Psoas muscle (tissue), 8 donors: Measurements from ENCODE around the gene MARCHF10. TPM values are rescaled to one million over a fixed set of nuclear protein-coding genes. Genes with fewer than 3 reads are reported as not detected.

Source experiments
- ATAC-seq, 4 donors: fragments of 200-7000 bp; cut with Tn5 transposase; one replicate each; pipeline ENCODE4 v1.9.1; 2020; ENCODE audit warnings: moderate library complexity in 3 of 4, mild to moderate bottlenecking in 2 of 4
- DNase-seq, 2 donors: peaks; one replicate each; pipeline ENCODE4 v3.0.0-alpha.2; 2020
- H3K27ac ChIP-seq: fragments of 200-600 bp; one replicate; pipeline ENCODE4 v1.8.0; 2022
- H3K27me3 ChIP-seq, 3 donors: fragments of 200-600 bp in 1 of 3; one replicate each; pipeline versions ENCODE4 v1.6.1 to v1.8.0; 2013 to 2022; ENCODE audit warnings: low read length in 2 of 3, mild to moderate bottlenecking in 2 of 3, moderate library complexity in 1 of 3; ENCODE audit not compliant: insufficient read depth in 3 of 3
- H3K36me3 ChIP-seq, 2 donors: fragments of 200-600 bp in 1 of 2; one replicate each; pipeline versions ENCODE4 v1.6.1 to v1.8.0; 2013 to 2022; ENCODE audit warnings: low read depth in 1 of 2, mild to moderate bottlenecking in 1 of 2, moderate library complexity in 1 of 2; ENCODE audit not compliant: insufficient read depth in 1 of 2
- H3K4me1 ChIP-seq: fragments of 200-600 bp; one replicate; pipeline ENCODE4 v1.8.0; 2022
- H3K4me3 ChIP-seq: fragments of 200-600 bp; one replicate; pipeline ENCODE4 v1.8.0; 2022; ENCODE audit warnings: mild to moderate bottlenecking
- H3K9me3 ChIP-seq: fragments of 200-600 bp; one replicate; pipeline ENCODE4 v1.8.0; 2022
- WGBS, 3 donors: extraction: QIAGEN DNeasy Blood & Tissue Kit; methylation state at CpG; one replicate each; pipeline versions ENCODE4 v1.1.6 to v1.1.7; 2013; 5-methylcytosine and 5-hydroxymethylcytosine counted together
- intact Hi-C, 2 donors: fragments of 100-400 bp; cut with DNase I; formaldehyde crosslinking; loops; one replicate each; pipeline versions ENCODE4 v1.11.0 to v1.14.2; 2022
- polyA plus RNA-seq, 3 donors: library from polyadenylated mRNA; stranded (reverse); fragments of 200-250 nt; gene quantifications; one replicate each; pipeline ENCODE4 v1.2.3, GENCODE V29; 2013
- total RNA-seq, 4 donors: library from RNA; stranded (reverse); fragmentation: NEBNext Ultra II Directional in 2 of 4; extraction: Animal tissue kit (Norgen Biotek cat#: 25700) in 2 of 4; gene quantifications; one replicate each; pipeline versions ENCODE4 v1.2.1 to v1.2.4, GENCODE V29; 2021 to 2023
- TF ChIP-seq, protein P1 (sequence below): fragments of 200-600 bp; IDR thresholded peaks from one replicate; pipeline ENCODE4 v1.8.0; 2022; ENCODE audit warnings: antibody characterized with exemption
- donor health status: healthy with polysubstance abuse.
- donor health status: DM: no; HTN: no; CAD: no; lungs with moderate emphysema.
- donor health status: Bipolar disorder and iron deficiency.
- donor health status: healthy.
- donor health status: DM: yes; HTN: yes; CAD: no.
- donor health status: DM: no; HTN: no; CAD: no.
- donor health status: DM: no; HTN: no; CAD: no.
- donor health status: DM: yes; HTN: yes; CAD: no.

The MARCHF10 gene
- total and polyA plus RNA-seq, 7 donors = 0.01 TPM; not detected in 6

DNA sequence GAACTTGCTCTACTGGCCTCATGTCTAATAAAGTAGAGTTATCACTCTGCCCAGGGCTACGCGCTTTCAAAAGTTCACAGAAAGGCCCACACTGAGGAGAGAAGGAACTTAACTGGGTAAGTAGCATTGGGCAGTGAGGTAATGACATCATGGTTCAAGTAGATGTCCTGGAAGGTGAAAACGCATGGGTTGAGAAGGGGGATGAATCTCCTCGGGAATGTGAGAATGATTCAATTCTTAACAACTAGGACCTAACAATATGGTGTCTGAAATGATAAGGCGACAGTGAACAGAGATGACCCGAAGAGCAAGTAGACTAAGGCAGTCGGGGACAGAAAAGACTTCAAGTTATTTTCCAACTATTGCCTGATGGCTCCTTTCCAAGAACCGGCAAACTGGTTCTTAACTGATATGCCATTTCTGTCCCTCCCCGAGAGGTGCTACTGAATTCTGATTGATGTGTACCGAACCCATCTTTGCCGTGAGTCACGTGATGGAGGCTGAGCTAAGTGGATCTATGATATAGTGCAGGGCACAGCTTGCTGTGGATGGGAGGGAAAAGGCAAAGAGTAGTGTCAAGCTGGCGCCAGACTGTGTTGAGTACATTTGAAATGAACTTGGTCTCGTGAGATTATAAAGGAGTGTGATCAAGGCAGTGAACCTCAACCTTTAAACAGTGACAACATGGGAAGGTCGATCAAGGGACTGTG lies 44.1 kb downstream of the MARCHF10 start:
- intact Hi-C loops = no loop called here
- no peaks in the 10 kb centered on the region for H3K36me3 ChIP-seq
- H3K27me3 ChIP-seq = peaks cover 0 to 6% (median 0%) of the 10 kb centered on the region in 3 donors
- no peak overlapping the region for H3K27ac ChIP-seq
- H3K4me3 ChIP-seq = no peak overlapping the region
- H3K4me1 ChIP-seq = no peaks in the 10 kb centered on the region
- no peak for ATAC-seq
- H3K9me3 ChIP-seq = no peaks in the 10 kb centered on the region
- TF ChIP-seq, protein P1, sequence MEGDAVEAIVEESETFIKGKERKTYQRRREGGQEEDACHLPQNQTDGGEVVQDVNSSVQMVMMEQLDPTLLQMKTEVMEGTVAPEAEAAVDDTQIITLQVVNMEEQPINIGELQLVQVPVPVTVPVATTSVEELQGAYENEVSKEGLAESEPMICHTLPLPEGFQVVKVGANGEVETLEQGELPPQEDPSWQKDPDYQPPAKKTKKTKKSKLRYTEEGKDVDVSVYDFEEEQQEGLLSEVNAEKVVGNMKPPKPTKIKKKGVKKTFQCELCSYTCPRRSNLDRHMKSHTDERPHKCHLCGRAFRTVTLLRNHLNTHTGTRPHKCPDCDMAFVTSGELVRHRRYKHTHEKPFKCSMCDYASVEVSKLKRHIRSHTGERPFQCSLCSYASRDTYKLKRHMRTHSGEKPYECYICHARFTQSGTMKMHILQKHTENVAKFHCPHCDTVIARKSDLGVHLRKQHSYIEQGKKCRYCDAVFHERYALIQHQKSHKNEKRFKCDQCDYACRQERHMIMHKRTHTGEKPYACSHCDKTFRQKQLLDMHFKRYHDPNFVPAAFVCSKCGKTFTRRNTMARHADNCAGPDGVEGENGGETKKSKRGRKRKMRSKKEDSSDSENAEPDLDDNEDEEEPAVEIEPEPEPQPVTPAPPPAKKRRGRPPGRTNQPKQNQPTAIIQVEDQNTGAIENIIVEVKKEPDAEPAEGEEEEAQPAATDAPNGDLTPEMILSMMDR = no peak
- WGBS, 3 donors = 87 to 92% (median 89%) methylated on average over 15 of the region's 15 CpGs
- no peak for DNase-seq

DNA sequence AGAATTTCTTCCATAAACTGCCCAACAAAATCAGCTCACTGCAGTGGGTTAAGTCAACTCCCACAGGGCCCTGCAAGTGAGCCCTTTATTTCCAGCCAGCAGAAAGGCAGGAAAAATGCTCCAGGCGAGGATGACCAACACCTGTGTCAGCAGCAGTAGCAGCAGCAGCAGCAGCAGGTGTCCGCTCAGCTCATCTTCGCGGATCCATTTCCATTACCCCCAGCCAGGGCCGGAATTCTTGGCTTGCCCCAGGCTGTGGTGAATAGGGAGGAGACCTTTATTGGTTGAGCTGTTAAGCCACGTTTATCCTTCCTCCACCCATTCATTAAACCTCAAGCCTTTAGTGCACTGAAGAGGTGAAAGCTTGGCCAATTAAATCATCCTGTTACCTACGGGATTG lies 46.2 kb downstream of the MARCHF10 start:
- WGBS, 3 donors = 52 to 59% (median 57%) methylated on average over 7 of the region's 7 CpGs
- DNase-seq (no peak), ATAC-seq (no peak)
- H3K4me1 ChIP-seq = no peaks in the 10 kb centered on the region
- H3K36me3 ChIP-seq = no peaks in the 10 kb centered on the region
- no peaks in the 10 kb centered on the region for H3K9me3 ChIP-seq
- TF ChIP-seq, protein P1 = no peak
- no peak overlapping the region for H3K27ac ChIP-seq
- intact Hi-C loops = no loop called here
- H3K4me3 ChIP-seq = no peak overlapping the region
- H3K27me3 ChIP-seq = peaks cover 0 to 6% (median 0%) of the 10 kb centered on the region in 3 donors

DNA sequence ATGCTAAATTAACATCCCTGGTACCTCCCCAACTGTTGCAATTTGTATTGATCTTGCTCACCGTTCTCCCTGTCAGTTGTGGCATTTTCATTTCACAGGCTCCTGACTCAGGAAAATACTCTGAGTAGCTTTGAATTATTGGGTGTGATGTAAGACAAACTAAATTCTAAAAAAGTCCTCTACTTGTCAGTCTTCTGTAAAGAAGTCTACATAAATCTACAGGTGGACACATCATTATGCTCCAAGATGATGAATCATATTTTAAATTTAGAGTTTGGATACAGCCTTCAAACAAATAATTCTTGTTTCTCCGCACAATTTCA lies 47.2 kb downstream of the MARCHF10 start:
- intact Hi-C loops = no loop called here
- H3K27ac ChIP-seq = no peak overlapping the region
- no peaks in the 10 kb centered on the region for H3K4me1 ChIP-seq
- DNase-seq (no peak), ATAC-seq (no peak)
- TF ChIP-seq, protein P1 = no peak
- no peaks in the 10 kb centered on the region for H3K9me3 ChIP-seq
- H3K4me3 ChIP-seq = no peak overlapping the region
- no peaks in the 10 kb centered on the region for H3K36me3 ChIP-seq
- H3K27me3 ChIP-seq = peaks cover 0 to 6% (median 0%) of the 10 kb centered on the region in 3 donors
- 69 to 78% (median 74%) methylated on average over 2 of the region's 2 CpGs for WGBS, 3 donors

DNA sequence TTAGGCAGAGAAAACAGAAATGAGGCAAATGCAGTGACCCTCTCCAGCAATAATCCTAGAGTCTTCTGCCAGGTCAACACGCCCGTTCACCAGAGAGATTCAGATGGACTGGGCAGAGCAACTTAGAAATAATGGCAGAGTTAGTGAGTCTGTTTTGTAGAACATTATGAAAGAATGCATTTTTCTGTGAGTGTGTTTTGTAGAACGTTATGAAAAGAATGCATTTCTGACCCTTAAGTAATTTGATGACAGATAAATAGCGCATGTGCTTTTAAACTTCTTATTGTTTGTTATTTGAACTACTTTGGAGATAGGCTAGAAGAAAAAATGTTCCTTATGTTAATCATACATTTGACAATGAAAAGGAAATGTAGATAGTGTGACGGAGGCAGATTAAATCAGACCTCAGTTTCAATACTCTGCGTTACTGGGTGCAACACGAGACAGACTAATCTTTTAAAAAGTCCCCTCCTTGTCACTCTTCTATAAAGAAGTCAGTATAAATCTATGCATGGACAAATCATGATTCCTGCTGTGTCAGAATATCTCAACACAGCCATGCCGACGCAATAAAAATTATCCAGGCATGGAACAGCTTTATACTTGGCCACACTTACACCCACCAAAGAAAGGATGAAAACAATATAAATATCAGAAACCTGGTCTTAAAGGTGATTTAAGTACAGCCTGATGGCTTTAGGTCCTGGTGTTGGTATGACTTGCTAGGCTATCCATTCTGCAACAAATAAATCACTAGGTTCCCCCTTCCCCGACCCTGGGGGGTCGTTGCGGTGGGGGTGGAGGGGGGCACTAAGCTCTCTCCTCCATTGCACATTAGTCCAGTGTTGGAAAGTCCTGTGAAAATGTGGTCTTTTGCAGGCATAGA lies 47.8 kb downstream of the MARCHF10 start:
- TF ChIP-seq, protein P1 = no peak
- no peak for DNase-seq
- no peak for ATAC-seq
- 50 to 64% (median 52%) methylated on average over 12 of the region's 12 CpGs for WGBS, 3 donors
- H3K27ac ChIP-seq = no peak overlapping the region
- peaks cover 0 to 6% (median 0%) of the 10 kb centered on the region in 3 donors for H3K27me3 ChIP-seq
- intact Hi-C loops = no loop called here
- H3K36me3 ChIP-seq = no peaks in the 10 kb centered on the region
- no peaks in the 10 kb centered on the region for H3K4me1 ChIP-seq
- H3K4me3 ChIP-seq = no peak overlapping the region
- H3K9me3 ChIP-seq = no peaks in the 10 kb centered on the region
